Measurements from ENCODE around the gene JOSD1. TPM values are rescaled to one million over a fixed set of nuclear protein-coding genes. Genes with fewer than 3 reads are reported as not detected.
A peak's percentile ranks its signal among the peaks of the same experiment; 100 is the strongest.

JOSD1 gene
- total RNA-seq, 1 donor from 2014 or later = 80.3 TPM

- no peaks in the 10 kb centered on the region for H3K9me3 Mint-ChIP-seq (ENCODE audit: low read depth)
- H3K4me1 Mint-ChIP-seq (ENCODE audit: low read depth) = peaks cover 1% of the 10 kb centered on the region
- H3K36me3 Mint-ChIP-seq (ENCODE audit: low read depth) = peaks cover 38% of the 10 kb centered on the region
- DNase-seq (ENCODE audit: low spot score) = no peak
- no peak overlapping the region for H3K27ac Mint-ChIP-seq (ENCODE audit: unreplicated experiment)
- H3K27me3 Mint-ChIP-seq (ENCODE audit: low read depth) = no peaks in the 10 kb centered on the region
- TF ChIP-seq CTCF (IDR thresholded peaks at IDR 0.05) = no peak
- H3K4me3 Mint-ChIP-seq (ENCODE audit: unreplicated experiment) = no peak overlapping the region
Measured at GRCh38 chr22:38742176-38742942, 41.6 kb upstream of the JOSD1 start.

GRCh38 chr22:38741576-38741975 is 40.8 kb upstream of the JOSD1 start:
- TF ChIP-seq CTCF (IDR thresholded peaks at IDR 0.05) = no peak
- DNase-seq (ENCODE audit: low spot score) = no peak
- no peaks in the 10 kb centered on the region for H3K9me3 Mint-ChIP-seq (ENCODE audit: low read depth)
- H3K27me3 Mint-ChIP-seq (ENCODE audit: low read depth) = no peaks in the 10 kb centered on the region
- peaks cover 5% of the 10 kb centered on the region for H3K4me1 Mint-ChIP-seq (ENCODE audit: low read depth)
- H3K36me3 Mint-ChIP-seq (ENCODE audit: low read depth) = peaks cover 40% of the 10 kb centered on the region
- no peak overlapping the region for H3K27ac Mint-ChIP-seq (ENCODE audit: unreplicated experiment)
- no peak overlapping the region for H3K4me3 Mint-ChIP-seq (ENCODE audit: unreplicated experiment)

GRCh38 chr22:38741166-38741565 is 40.4 kb upstream of the JOSD1 start:
- no peaks in the 10 kb centered on the region for H3K9me3 Mint-ChIP-seq (ENCODE audit: low read depth)
- no peaks in the 10 kb centered on the region for H3K27me3 Mint-ChIP-seq (ENCODE audit: low read depth)
- no peak for TF ChIP-seq CTCF (IDR thresholded peaks at IDR 0.05)
- H3K4me1 Mint-ChIP-seq (ENCODE audit: low read depth) = peaks cover 5% of the 10 kb centered on the region
- H3K36me3 Mint-ChIP-seq (ENCODE audit: low read depth) = peaks cover 40% of the 10 kb centered on the region
- DNase-seq (ENCODE audit: low spot score) = peak; percentile 51
- H3K4me3 Mint-ChIP-seq (ENCODE audit: unreplicated experiment) = no peak overlapping the region
- H3K27ac Mint-ChIP-seq (ENCODE audit: unreplicated experiment) = no peak overlapping the region

- H3K4me1 Mint-ChIP-seq (ENCODE audit: low read depth) = peaks cover 5% of the 10 kb centered on the region
- no peak overlapping the region for H3K4me3 Mint-ChIP-seq (ENCODE audit: unreplicated experiment)
- no peaks in the 10 kb centered on the region for H3K9me3 Mint-ChIP-seq (ENCODE audit: low read depth)
- no peaks in the 10 kb centered on the region for H3K27me3 Mint-ChIP-seq (ENCODE audit: low read depth)
- TF ChIP-seq CTCF (IDR thresholded peaks at IDR 0.05) = no peak
- H3K36me3 Mint-ChIP-seq (ENCODE audit: low read depth) = peaks cover 40% of the 10 kb centered on the region
- DNase-seq (ENCODE audit: low spot score) = peak; percentile 63
- no peak overlapping the region for H3K27ac Mint-ChIP-seq (ENCODE audit: unreplicated experiment)
Measured at GRCh38 chr22:38740754-38741153, 40.0 kb upstream of the JOSD1 start.

- no peak for TF ChIP-seq CTCF (IDR thresholded peaks at IDR 0.05)
- Mint-ChIP-seq H3K27me3 (ENCODE audit: low read depth) (no peaks in the 10 kb centered on the region), H3K4me1 (ENCODE audit: low read depth) (peaks cover 5% of the 10 kb centered on the region), H3K36me3 (ENCODE audit: low read depth) (peaks cover 40% of the 10 kb centered on the region), H3K27ac (ENCODE audit: unreplicated experiment) (no peak overlapping the region), H3K9me3 (ENCODE audit: low read depth) (no peaks in the 10 kb centered on the region), H3K4me3 (ENCODE audit: unreplicated experiment) (no peak overlapping the region)
- no peak for DNase-seq (ENCODE audit: low spot score)
Measured at GRCh38 chr22:38740116-38740723, 39.5 kb upstream of the JOSD1 start.
